B cell (primary cell): Measurements from ENCODE around the gene ZNF398. TPM values are rescaled to one million over a fixed set of nuclear protein-coding genes. Genes with fewer than 3 reads are reported as not detected.

Experiments used
- ATAC-seq: fragments of 200-7000 bp; cut with Tn5 transposase; one replicate; pipeline ENCODE4 v1.10.0; 2021; ENCODE audit warnings: low read depth, mild to moderate bottlenecking, moderate number of reproducible peaks, moderate library complexity
- CTCF ChIA-PET: fragments of 350-600 bp; sonication (Branson Sonifier 250); formaldehyde crosslinking; loops from one replicate; lab custom pipeline; 2021; ENCODE audit warnings: antibody characterized with exemption, inconsistent platforms; lab: Charles Lee
- POLR2A ChIA-PET: fragments of 350-600 bp; sonication (Branson Sonifier 250); formaldehyde crosslinking; loops from one replicate; lab custom pipeline; 2021; ENCODE audit warnings: antibody characterized with exemption; lab: Charles Lee
- DNase-seq: peaks from one replicate; pipeline ENCODE4 v3.0.0; 2013
- H2AFZ ChIP-seq: 2 replicates; pipeline ENCODE4 v1.6.1; 2012; ENCODE audit warnings: mild to moderate bottlenecking, low read depth, low read length; ENCODE audit not compliant: insufficient read depth, poor library complexity, severe bottlenecking
- H3K27ac ChIP-seq, 2 donors: 1 replicate in 1 of 2; 2 replicates in 1 of 2; pipeline ENCODE4 v1.5.1; 2012 to 2013; ENCODE audit warnings: low read length in 2 of 2, mild to moderate bottlenecking in 2 of 2, moderate library complexity in 1 of 2
- H3K27me3 ChIP-seq, 4 experiments: fragments of 200-600 bp in 1 of 4; sonication (generic) in 1 of 4; replicated peaks in 1 of 4; 1 replicate in 2 of 4; 2 replicates in 2 of 4; pipeline versions ENCODE4 v1.6.1 to v1.7.0; 2013 to 2016; ENCODE audit warnings: low read length in 3 of 4, mild to moderate bottlenecking in 2 of 4, mixed read lengths in 1 of 4, moderate library complexity in 1 of 4; ENCODE audit not compliant: insufficient read depth in 4 of 4, control insufficient read depth in 3 of 4; ENCODE audit errors: control extremely low read depth in 1 of 4
- H3K36me3 ChIP-seq, 2 experiments: replicated peaks in 1 of 2; 1 replicate in 1 of 2; 2 replicates in 1 of 2; pipeline versions ENCODE4 v1.6.1 to v1.7.1; 2013; ENCODE audit warnings: low read length in 1 of 2; ENCODE audit not compliant: insufficient read depth in 2 of 2, control insufficient read depth in 1 of 2; ENCODE audit errors: control extremely low read depth in 1 of 2, extremely low read depth in 1 of 2
- H3K4me1 ChIP-seq, 2 donors: fragments of 200-600 bp in 1 of 2; sonication (generic) in 1 of 2; 1 replicate in 1 of 2; 2 replicates in 1 of 2; pipeline versions ENCODE4 v1.5.1 to v1.6.1; 2013 to 2017; ENCODE audit warnings: low read length in 2 of 2; ENCODE audit not compliant: control insufficient read depth in 2 of 2, insufficient read depth in 2 of 2
- H3K4me2 ChIP-seq: replicated peaks from 2 replicates; pipeline ENCODE3; 2012; ENCODE audit warnings: mild to moderate bottlenecking, low read depth, low read length; ENCODE audit not compliant: poor library complexity, severe bottlenecking
- H3K4me3 ChIP-seq, 5 experiments: fragments of 200-600 bp in 1 of 5; sonication (generic) in 1 of 5; 1 replicate in 3 of 5; 2 replicates in 2 of 5; pipeline versions ENCODE4 v1.5.1 to v1.7.0; 2011 to 2016; ENCODE audit warnings: low read length in 4 of 5, mild to moderate bottlenecking in 4 of 5, low read depth in 2 of 5, control low read depth in 1 of 5, moderate library complexity in 1 of 5; ENCODE audit not compliant: insufficient read depth in 1 of 5; ENCODE audit errors: control extremely low read depth in 1 of 5, extremely low read depth in 1 of 5
- H3K79me2 ChIP-seq: fragments of 200-600 bp; sonication (generic); one replicate; pipeline ENCODE4 v1.6.0; 2016; ENCODE audit warnings: low read length; ENCODE audit not compliant: control insufficient read depth, insufficient read depth
- H3K9ac ChIP-seq: fragments of 200-600 bp; sonication (generic); 2 replicates; pipeline ENCODE4 v1.6.1; 2017; ENCODE audit warnings: mild to moderate bottlenecking, low read length, moderate library complexity
- H3K9me3 ChIP-seq, 3 donors: one replicate each; pipeline versions ENCODE4 v1.6.1 to v1.7.1; 2013; ENCODE audit warnings: low read length in 2 of 3; ENCODE audit not compliant: control insufficient read depth in 2 of 3, insufficient read depth in 1 of 3; ENCODE audit errors: control extremely low read depth in 1 of 3
- H4K20me1 ChIP-seq: 2 replicates; pipeline ENCODE4 v1.6.0; 2012; ENCODE audit warnings: mild to moderate bottlenecking, low read length; ENCODE audit not compliant: insufficient read depth, control insufficient read depth, poor library complexity, severe bottlenecking
- H3K27ac Mint-ChIP-seq: one replicate; pipeline ENCODE4 v1.8.0; 2021; ENCODE audit warnings: mixed read lengths
- H3K27me3 Mint-ChIP-seq: one replicate; pipeline ENCODE4 v1.8.0; 2021; ENCODE audit warnings: mixed read lengths
- H3K4me1 Mint-ChIP-seq: one replicate; pipeline ENCODE4 v1.8.0; 2021; ENCODE audit warnings: mixed read lengths
- H3K4me3 Mint-ChIP-seq: one replicate; pipeline ENCODE4 v1.8.0; 2021; ENCODE audit warnings: mixed read lengths
- H3K9me3 Mint-ChIP-seq: one replicate; pipeline ENCODE4 v1.8.0; 2022; ENCODE audit warnings: mixed read lengths; ENCODE audit not compliant: insufficient read depth
- CTCF ChIP-seq: fragments of 200-600 bp; IDR thresholded peaks from one replicate; pipeline ENCODE4 v1.8.0; 2022; ENCODE audit warnings: antibody characterized with exemption, mild to moderate bottlenecking
- EZH2 ChIP-seq: IDR thresholded peaks from 2 replicates; pipeline ENCODE4 v1.6.1; 2012; ENCODE audit warnings: borderline replicate concordance, low read depth, mild to moderate bottlenecking, moderate library complexity, low read length; ENCODE audit not compliant: insufficient read depth, poor library complexity, severe bottlenecking
- WGBS: methylation state at CpG from one replicate; pipeline ENCODE4 v1.1.5; 2013; ENCODE audit warnings: missing lambda C conversion rate; ENCODE audit not compliant: insufficient coverage; 5-methylcytosine and 5-hydroxymethylcytosine counted together
- intact Hi-C: fragments of 100-400 bp; cut with micrococcal nuclease; formaldehyde crosslinking; loops from one replicate; pipeline ENCODE4 v1.10.0; 2022
- polyA plus RNA-seq: library from polyadenylated mRNA; depleted of rRNA; stranded (reverse); fragments of >200 nt; gene quantifications from 2 replicates; pipeline ENCODE4 v1.2.3, GENCODE V29; 2012
- total RNA-seq, 2 donors: library from RNA; stranded (reverse); fragments of 120-200 nt in 1 of 2; gene quantifications; 1 replicate in 1 of 2; 2 replicates in 1 of 2; pipeline versions ENCODE4 v1.2.3 to v1.2.4, GENCODE V29; 2013 to 2022

ZNF398 gene
- total and polyA plus RNA-seq, 2 donors (not counting 1 experiment from before 2014, with no cell fraction given): 7.7 to 22.5 TPM

- H3K4me1 Mint-ChIP-seq: no peaks in the 10 kb centered on the region
- Histone ChIP-seq H4K20me1 (no peaks in the 10 kb centered on the region), H2AFZ (no peak overlapping the region), H3K4me2 (no peak overlapping the region), H3K27me3 (no peaks in the 10 kb centered on the region), H3K9ac (no peak overlapping the region), H3K79me2 (no peaks in the 10 kb centered on the region), H3K27ac (no peak overlapping the region), H3K4me1 (no peaks in the 10 kb centered on the region), H3K9me3 (no peaks in the 10 kb centered on the region), H3K36me3 (peaks cover 7 to 43% of the 10 kb centered on the region in 2 experiments), H3K4me3 (no peak overlapping the region)
- POLR2A ChIA-PET: no interaction called here
- TF ChIP-seq EZH2 (no peak), CTCF (no peak)
- intact Hi-C loops: no loop called here
- H3K27ac Mint-ChIP-seq: no peak overlapping the region
- ATAC-seq: no peak
- no peaks in the 10 kb centered on the region for H3K27me3 Mint-ChIP-seq
- no peaks in the 10 kb centered on the region for H3K9me3 Mint-ChIP-seq
- DNase-seq: no peak
- CTCF ChIA-PET: interaction anchor here (0.9 kb wide), 1 partner anchor 115 kb away, joined by 3 read pairs; no protein-coding TSS in a partner anchor
- no peak overlapping the region for H3K4me3 Mint-ChIP-seq
These were observed 34.2 kb downstream of the ZNF398 start for GRCh38 chr7:149181450-149181790.

GRCh38 chr7:149184274-149184673 is 37.0 kb downstream of the ZNF398 start:
- H3K27me3 Mint-ChIP-seq: no peaks in the 10 kb centered on the region
- 93% methylated on average over 4 of the region's 6 CpGs for WGBS
- no peaks in the 10 kb centered on the region for H3K4me1 Mint-ChIP-seq
- DNase-seq (no peak), ATAC-seq (no peak)
- Histone ChIP-seq H3K4me1 (no peaks in the 10 kb centered on the region), H2AFZ (no peak overlapping the region), H3K27ac (no peak overlapping the region), H3K9me3 (no peaks in the 10 kb centered on the region), H3K36me3 (peaks cover 7 to 19% of the 10 kb centered on the region in 2 experiments), H3K4me3 (no peak overlapping the region), H3K27me3 (no peaks in the 10 kb centered on the region), H3K4me2 (no peak overlapping the region), H4K20me1 (no peaks in the 10 kb centered on the region), H3K79me2 (no peaks in the 10 kb centered on the region), H3K9ac (no peak overlapping the region)
- ChIA-PET POLR2A (no interaction called here), CTCF (no interaction called here)
- no peak overlapping the region for H3K4me3 Mint-ChIP-seq
- no peaks in the 10 kb centered on the region for H3K9me3 Mint-ChIP-seq
- intact Hi-C loops: no loop called here
- H3K27ac Mint-ChIP-seq: no peak overlapping the region
- no peak for TF ChIP-seq CTCF
- no peak for TF ChIP-seq EZH2
